Cerebellar nuclear complex (tissue), 1 donor: Measurements from ENCODE around the gene TMEM245.

Source experiments
- DNase-seq, 2 experiments: peaks; one replicate each; lab custom pipeline; 2025; lab: John Stamatoyannopoulos, UW

Gene TMEM245

GRCh38 chr9:109119439-109120203 lies at the start of gene TMEM245:
Gene TMEM245, minus strand, starts transcription at chr9:109119947. Its CDS starts 34 bp downstream, at chr9:109119913.
- peak; percentile 97 to 99 for DNase-seq

GRCh38 chr9:109168170-109168569 lies 48.4 kb upstream of the TMEM245 start:
- DNase-seq = no peak

- DNase-seq = peak in 1 of 2 experiments; percentile 7
These were observed 48.0 kb upstream of the TMEM245 start for GRCh38 chr9:109167716-109168115.

GRCh38 chr9:109166771-109167601 lies 47.2 kb upstream of the TMEM245 start, which contains the start of gene FRRS1L:
Gene FRRS1L, minus strand, starts transcription at chr9:109167249. Its CDS starts 111 bp downstream, at chr9:109167138.
- DNase-seq = peak in 1 of 2 experiments; percentile 8

DNA sequence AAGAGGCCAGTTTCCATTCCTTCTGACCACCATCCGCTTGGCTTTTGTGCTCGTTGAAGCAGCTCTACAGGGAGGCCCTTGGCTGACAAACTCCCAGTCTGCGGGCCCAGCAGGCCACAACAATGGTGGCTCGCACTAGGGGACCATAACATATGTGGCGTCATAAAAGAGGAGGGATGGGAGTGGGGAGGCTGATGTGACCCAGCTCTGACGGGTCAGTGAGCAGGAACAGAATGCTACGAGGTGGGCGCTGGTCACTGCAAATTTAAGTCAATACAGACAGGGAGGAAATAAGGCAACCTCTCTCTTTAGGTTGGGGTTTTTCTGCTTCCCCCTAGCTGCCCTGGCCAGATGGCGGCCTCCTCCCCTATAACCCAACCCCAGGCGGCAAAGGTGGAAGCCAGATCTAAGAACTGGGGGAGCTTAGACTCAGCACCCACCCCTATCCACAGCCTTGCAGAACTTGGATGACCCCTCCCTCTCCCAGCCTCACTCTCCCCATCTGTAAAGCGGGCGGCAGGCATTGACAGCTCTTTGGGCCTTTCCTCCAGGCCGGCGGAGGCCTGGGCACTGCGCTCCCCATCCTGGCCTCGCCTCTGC lies 46.5 kb upstream of the TMEM245 start:
- DNase-seq = peak in 1 of 2 experiments; percentile 14

GRCh38 chr9:109164042-109164441 lies 44.3 kb upstream of the TMEM245 start:
- no peak for DNase-seq

- no peak for DNase-seq
These were observed 43.4 kb upstream of the TMEM245 start for GRCh38 chr9:109163194-109163593.

DNA sequence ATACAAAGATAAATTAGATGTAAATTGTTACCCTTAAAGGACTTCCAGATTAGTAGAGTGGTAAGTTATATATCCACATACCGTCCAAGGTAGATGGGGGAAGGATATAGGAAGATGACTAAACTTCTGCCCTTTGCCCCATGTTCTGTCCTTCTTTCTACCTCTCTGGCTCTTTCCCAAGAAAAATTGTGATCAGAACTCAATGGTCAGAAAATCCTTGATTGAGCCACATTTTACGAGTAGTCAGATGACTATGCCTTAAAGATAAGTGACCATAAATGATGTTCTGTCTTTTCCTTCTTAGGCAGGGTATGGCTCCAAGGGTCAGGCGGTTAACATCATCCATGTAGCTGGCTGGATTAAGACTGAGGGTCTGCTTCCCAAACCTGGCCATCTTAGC lies 42.9 kb upstream of the TMEM245 start:
- DNase-seq = no peak

DNA sequence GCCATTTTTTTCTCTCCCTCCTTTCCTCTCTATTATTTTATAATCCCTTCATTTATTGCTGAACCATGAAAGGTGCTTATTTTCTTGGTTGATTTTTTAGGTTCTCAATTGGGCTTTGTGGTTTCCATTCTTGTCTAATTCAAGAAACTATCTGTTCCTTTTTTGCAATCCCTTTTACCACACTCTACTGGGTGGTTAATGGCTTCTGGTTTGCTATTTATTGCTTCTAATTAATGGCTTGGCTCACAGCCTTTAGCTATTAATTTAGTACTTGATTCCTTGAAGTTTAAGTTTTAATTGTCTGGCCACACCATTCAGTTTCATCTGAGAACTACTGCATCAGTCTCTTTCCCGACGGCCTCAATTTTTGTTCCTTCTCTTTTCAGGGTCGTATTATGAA lies 41.7 kb upstream of the TMEM245 start:
- no peak for DNase-seq

DNA sequence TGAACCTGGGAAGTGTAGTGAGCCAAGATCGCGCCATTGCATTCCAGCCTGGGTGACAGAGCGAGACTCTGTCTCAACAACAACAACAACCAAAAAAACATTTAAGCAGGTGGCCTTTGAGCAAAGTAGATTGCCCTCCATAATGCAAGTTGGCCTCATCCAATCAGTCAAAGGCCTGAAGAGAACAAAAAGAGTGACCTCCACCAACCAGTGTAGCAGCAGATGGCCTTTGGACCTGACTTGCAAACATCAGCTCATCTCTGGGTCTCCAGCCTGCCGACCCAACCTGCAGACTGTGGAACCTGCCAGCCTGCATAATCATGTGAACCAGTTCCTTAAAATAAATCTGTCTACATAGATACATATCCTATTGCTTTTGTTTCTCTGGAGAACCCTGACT lies 39.8 kb upstream of the TMEM245 start:
- DNase-seq = no peak

DNA sequence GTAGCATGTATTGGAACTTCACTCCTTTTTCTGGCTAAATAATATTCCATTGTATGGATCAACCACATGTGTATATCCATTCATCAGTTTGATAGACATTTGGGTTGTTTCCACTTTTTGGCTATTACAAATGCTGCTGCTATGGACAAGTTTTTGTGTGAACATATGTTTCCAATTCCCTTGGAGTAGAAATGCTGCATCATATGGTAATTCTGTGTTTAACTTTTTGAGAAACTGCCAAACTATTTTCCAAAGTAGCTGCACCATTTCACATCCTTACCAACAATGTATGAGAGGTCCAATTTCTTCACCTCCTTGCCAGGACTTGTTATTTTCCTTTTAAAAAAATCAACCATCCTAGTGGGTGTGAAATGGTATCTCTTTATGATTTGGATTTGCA lies 38.9 kb upstream of the TMEM245 start:
- no peak for DNase-seq

DNA sequence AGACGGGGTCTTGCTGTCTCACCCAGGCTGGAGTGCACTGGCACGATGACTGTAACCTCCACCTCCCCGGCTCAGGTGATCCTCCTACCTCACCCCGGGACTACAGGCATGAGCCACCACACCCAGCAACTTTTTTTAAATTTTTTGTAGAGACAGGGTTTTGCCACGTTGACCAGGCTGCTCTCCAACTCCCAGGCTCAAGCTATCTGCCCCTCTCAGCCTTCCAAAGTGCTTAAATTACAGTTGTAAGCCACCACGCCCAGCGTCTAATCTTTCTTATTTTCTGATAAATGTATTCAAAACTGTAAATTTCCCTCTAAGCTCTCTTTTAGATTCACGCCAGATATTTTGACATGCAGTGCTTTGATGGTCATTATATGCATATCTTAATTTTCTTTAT lies 37.0 kb upstream of the TMEM245 start:
- DNase-seq = no peak

DNA sequence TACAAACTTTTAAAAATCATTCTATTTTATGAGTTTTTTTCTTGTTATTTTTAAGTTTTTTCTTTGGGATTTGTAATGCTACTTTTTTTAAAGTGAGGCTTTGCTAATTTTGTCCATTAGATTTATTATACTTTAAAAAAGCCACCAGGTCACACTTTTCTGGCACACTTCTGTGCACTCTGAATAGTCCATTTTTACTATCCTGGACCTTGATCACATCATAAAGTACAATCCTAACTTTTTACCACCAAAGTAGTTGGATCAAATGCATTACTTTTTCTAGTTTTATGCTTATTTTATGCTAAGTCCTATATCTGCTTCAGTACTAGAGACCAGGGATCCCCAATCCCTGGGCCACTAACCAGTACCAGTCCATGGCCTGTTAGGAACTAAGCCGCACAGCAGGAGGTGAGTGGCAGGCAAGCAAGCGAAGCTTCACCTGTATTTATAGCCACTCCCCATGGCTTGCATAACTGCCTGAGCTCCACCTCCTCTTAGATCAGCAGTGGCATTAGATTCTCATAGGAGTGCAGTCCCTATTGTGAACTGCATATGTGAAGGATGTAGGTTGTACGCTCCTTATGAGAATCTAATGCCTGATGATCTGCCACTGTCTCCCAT lies 31.3 kb upstream of the TMEM245 start:
- DNase-seq = no peak

GRCh38 chr9:109149722-109150121 lies 30.0 kb upstream of the TMEM245 start:
- DNase-seq = no peak

- DNase-seq = no peak
These were observed 29.3 kb upstream of the TMEM245 start for GRCh38 chr9:109149089-109149488.

DNA sequence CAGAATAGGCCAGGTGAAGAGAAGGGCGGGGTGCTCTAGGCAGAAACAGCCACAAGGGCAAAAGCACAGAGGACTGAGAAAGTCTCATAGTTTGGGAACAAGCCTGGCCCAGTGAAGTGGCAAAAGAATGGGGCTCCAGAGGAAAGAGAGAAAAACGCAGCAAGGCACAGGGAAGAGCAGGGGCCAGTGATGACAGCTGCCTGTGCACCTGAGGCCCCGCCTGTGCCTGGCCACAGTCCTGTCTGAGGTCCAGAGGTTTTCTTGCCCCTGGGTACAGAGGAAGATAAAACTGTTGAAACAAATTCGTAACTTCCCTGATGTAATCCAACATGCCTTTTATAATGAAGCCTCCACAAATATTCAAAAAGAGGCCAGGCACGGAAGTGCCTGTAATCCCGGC lies 25.3 kb upstream of the TMEM245 start:
- no peak for DNase-seq

DNA sequence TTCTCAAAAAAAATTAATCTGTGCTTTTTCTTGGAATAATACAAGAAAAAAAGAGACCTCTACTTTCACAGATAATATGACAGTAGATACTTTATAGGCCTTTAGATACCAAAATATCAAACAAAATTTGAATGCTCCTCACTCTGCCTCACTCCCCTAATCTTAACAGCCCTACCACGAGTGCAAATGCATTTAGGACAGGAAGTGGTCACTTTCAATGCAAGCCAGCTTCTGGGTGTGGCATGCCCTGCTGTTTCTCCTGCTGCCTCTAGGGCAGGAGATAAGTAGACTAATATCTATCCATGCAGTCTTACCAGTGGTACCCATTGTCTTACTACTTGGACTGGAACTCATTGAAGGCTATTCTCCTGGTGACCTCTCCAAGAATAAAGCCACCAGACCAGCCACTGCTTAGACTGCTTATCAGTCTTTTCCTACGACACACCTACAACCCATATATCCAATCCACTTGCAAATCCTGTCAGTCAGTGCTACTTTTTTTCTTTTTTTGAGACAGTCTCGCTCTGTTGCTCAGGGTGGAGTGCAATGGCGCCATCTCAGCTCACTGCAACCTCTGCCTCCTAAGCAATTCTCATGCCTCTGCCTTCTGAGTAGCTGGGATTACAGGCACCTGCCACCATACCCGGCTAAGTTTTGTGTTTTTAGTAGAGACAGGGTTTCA lies 24.3 kb upstream of the TMEM245 start:
- DNase-seq = no peak

GRCh38 chr9:109141375-109141774 lies 21.6 kb upstream of the TMEM245 start:
- DNase-seq = no peak

DNA sequence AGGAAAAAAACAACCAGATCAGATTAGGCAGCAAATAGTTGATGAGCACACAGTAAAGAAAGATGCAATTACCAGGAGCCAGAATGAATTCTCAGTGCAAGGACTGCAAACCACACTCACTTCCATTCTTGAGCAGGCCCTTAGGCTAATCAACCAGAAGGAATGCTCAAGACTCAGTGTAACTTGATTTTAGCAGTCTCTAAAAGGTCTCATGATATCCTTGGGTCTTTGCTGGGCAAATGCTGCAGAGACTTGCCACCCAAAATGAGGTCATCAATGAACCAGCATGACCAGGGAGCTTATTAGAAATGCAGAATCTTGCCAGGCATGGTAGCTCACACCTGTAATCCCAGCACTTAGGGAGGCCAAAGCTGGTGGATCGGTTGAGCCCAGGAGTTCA lies 20.1 kb upstream of the TMEM245 start:
- DNase-seq = no peak

DNA sequence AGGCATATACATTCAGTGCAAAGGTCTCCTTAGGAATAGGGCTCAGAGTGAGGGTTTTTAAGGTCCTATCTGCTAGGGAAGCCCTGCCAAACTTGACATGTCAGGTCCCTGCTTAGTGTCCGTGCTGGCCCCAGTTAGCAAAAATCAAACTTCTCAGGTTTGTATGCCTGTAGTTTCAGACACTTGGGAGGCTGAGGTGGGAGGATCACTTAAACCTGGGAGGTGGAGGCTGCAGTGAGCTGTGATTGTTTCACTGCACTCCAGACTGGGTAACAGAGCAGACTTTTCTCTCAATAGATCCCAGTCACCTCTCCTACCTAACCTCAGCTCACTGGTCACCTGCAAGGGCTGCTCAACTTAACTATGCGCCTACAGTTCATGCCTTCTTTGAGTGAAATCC lies 18.7 kb upstream of the TMEM245 start:
- DNase-seq = no peak

DNA sequence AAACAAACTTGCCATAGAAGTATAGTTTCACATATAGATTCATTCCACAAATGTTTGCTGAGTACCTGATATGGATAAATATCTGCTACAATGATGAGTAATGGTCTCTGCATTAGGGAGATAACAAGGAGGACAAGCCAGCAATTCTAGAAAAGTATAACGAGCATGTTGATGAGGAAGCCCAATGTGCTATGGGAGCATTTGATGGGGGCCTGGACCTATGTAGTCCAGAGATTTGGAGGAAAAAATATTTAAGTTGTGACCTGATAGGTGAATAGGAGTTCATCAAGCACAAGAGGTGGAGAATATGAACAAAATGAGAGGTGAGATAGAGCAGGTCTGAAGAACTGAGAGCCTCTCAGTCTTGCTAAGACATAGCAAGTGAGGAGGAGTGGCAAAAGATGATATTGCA lies 14.4 kb upstream of the TMEM245 start:
- DNase-seq = no peak

DNA sequence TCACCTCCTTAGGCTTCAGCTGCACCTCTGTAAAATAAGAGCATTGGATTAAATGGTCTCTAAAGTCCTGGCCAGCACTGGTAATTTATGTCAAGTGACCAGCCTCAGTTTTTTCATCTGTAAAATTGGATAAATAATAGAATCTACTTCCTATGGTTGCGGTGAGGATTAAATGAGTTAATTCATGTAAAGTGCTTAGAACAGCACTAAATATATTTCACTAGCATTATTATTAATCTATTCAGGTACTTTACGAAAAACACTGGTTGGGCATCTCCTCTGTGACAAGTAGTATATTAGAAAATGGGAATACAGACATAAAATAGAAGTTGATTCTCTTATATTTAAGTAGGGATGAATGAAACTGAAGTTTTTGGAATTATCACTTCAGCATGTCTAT lies 13.8 kb upstream of the TMEM245 start:
- no peak for DNase-seq
